Islet precursor cell (in vitro differentiated cells): ENCODE results near the gene MRNIP.
"Not testable (repeated sequence)": the region's sequence is repeated elsewhere in the genome, so short reads cannot be mapped to it uniquely, and the experiment has no call there.

Source experiments
- DNase-seq: peaks from one replicate; pipeline ENCODE4 v3.0.0-alpha.2; 2018

The MRNIP gene

GRCh38 chr5:179887095-179887494, 28.5 kb upstream of the MRNIP start:
- no peak for DNase-seq

- no peak for DNase-seq
Observed at GRCh38 chr5:179886190-179886911, 27.7 kb upstream of the MRNIP start.

GRCh38 chr5:179885491-179886090, 27.0 kb upstream of the MRNIP start:
- DNase-seq, result no peak

GRCh38 chr5:179883163-179883562, 24.5 kb upstream of the MRNIP start:
- no peak for DNase-seq

GRCh38 chr5:179882338-179882737, 23.7 kb upstream of the MRNIP start:
- DNase-seq, result no peak

GRCh38 chr5:179880848-179881590, 22.4 kb upstream of the MRNIP start:
- no peak for DNase-seq

- DNase-seq, result no peak
Observed at GRCh38 chr5:179880066-179880650, 21.5 kb upstream of the MRNIP start.

GRCh38 chr5:179879690-179880010, 21.0 kb upstream of the MRNIP start:
- no peak for DNase-seq

- DNase-seq, result no peak
Observed at GRCh38 chr5:179879003-179879689, 20.5 kb upstream of the MRNIP start.

GRCh38 chr5:179878222-179879002, 19.8 kb upstream of the MRNIP start:
- DNase-seq, result peak; percentile 50

- no peak for DNase-seq
Observed at GRCh38 chr5:179876610-179876952, 18.0 kb upstream of the MRNIP start.

GRCh38 chr5:179875741-179876609, 17.4 kb upstream of the MRNIP start:
- DNase-seq, result no peak

GRCh38 chr5:179874536-179875292, 16.1 kb upstream of the MRNIP start:
- peak; percentile 37 for DNase-seq

- DNase-seq, result no peak
Observed at GRCh38 chr5:179874136-179874535, 15.5 kb upstream of the MRNIP start.

GRCh38 chr5:179873588-179874110, 15.0 kb upstream of the MRNIP start:
- no peak for DNase-seq

GRCh38 chr5:179872828-179873575, 14.4 kb upstream of the MRNIP start:
- DNase-seq, result peak; percentile 40

- no peak for DNase-seq
Observed at GRCh38 chr5:179872055-179872827, 13.6 kb upstream of the MRNIP start.

- DNase-seq, result not testable (repeated sequence)
Observed at GRCh38 chr5:179871533-179871932, 12.9 kb upstream of the MRNIP start.

- no peak for DNase-seq
Observed at GRCh38 chr5:179870952-179871351, 12.3 kb upstream of the MRNIP start.
